Neural cell (in vitro differentiated cells): ENCODE results near the gene ANO8.

Source experiments
- CTCF ChIP-seq: fragments of 450-650 bp; IDR thresholded peaks from 2 replicates; pipeline ENCODE4 v1.5.1; 2014; ENCODE audit warnings: antibody characterized with exemption, mild to moderate bottlenecking, moderate library complexity; ENCODE audit not compliant: poor library complexity, severe bottlenecking
- EP300 ChIP-seq: fragments of 450-650 bp; conservative IDR thresholded peaks from 2 replicates; pipeline ENCODE4 v1.6.1; 2014; ENCODE audit warnings: antibody characterized with exemption, mild to moderate bottlenecking, moderate library complexity; ENCODE audit not compliant: poor library complexity, severe bottlenecking
- EZH2 ChIP-seq: fragments of 200-600, 300-800 bp; shearing (Covaris generic), sonication (generic); IDR thresholded peaks from 2 replicates; pipeline ENCODE4 v1.6.1; 2014; ENCODE audit warnings: antibody characterized with exemption, low read length, borderline replicate concordance, mild to moderate bottlenecking; ENCODE audit not compliant: insufficient read depth, poor library complexity, severe bottlenecking
- MXI1 ChIP-seq: fragments of 450-650 bp; conservative IDR thresholded peaks from 2 replicates; pipeline ENCODE4 v1.6.1; 2014; ENCODE audit warnings: antibody characterized with exemption, mild to moderate bottlenecking; ENCODE audit not compliant: poor library complexity, severe bottlenecking
- POLR2AphosphoS5 ChIP-seq: IDR thresholded peaks from 2 replicates; pipeline ENCODE4 v1.6.1; 2012
- RAD21 ChIP-seq: fragments of 450-650 bp; conservative IDR thresholded peaks from 2 replicates; pipeline ENCODE4 v1.6.1; 2014; ENCODE audit warnings: antibody characterized with exemption, mild to moderate bottlenecking, moderate library complexity
- REST ChIP-seq: IDR thresholded peaks from 2 replicates; pipeline ENCODE4 v1.6.1; 2012; ENCODE audit warnings: borderline replicate concordance
- TAF1 ChIP-seq: IDR thresholded peaks from 2 replicates; pipeline ENCODE4 v1.6.1; 2012; ENCODE audit warnings: low read depth

- TF ChIP-seq CTCF (no peak), MXI1 (no peak), EZH2 (no peak), POLR2AphosphoS5 (no peak), RAD21 (no peak), TAF1 (no peak), REST (no peak), EP300 (no peak)
Measured at GRCh38 chr19:17312189-17313113, 22.2 kb downstream of the ANO8 start.
